HG03520 (cell line): ENCODE measurements around the gene VNN1.
A peak's percentile ranks its signal among the peaks of the same experiment; 100 is the strongest.

Experiments used
- ATAC-seq: cut with Tn5 transposase; IDR thresholded peaks from one replicate; pipeline ENCODE4 v1.9.1; 2021; ENCODE audit warnings: mild to moderate bottlenecking, moderate library complexity; ENCODE audit not compliant: unreplicated experiment

Gene VNN1, protein sequence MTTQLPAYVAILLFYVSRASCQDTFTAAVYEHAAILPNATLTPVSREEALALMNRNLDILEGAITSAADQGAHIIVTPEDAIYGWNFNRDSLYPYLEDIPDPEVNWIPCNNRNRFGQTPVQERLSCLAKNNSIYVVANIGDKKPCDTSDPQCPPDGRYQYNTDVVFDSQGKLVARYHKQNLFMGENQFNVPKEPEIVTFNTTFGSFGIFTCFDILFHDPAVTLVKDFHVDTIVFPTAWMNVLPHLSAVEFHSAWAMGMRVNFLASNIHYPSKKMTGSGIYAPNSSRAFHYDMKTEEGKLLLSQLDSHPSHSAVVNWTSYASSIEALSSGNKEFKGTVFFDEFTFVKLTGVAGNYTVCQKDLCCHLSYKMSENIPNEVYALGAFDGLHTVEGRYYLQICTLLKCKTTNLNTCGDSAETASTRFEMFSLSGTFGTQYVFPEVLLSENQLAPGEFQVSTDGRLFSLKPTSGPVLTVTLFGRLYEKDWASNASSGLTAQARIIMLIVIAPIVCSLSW

DNA sequence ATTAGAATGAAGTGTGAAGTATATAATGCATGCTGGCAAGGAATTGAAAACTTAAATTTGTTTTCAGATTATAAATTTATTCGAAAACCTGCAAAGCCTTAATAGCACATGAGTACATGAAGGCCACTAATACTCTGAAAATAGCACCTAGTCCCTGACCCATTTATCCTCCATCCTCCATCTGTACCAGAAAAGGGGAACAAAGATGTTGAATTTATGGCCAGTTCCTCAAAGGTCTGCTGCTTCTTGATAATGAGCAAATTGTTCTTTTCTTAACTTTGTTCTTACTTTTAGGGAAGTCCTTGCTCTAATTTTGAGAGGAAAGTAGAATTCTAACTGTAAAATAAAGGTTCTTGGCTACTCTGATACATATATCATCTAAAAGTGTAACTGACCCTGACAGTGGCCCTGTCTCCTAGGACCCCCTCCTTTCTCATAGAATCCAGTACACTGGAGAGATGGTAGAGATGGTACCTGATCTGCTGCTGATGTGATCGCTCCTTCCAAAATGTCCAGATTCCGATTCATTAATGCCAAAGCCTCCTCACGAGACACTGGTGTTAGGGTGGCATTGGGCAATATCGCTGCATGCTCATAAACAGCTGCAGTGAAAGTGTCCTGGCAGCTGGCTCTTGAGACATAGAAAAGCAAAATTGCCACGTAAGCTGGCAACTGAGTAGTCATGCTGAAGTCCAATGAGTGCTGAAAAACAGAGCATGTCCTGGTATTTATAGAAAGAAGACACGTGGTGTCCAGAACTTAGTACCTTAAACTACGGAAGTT is at the start of gene VNN1:
VNN1 (minus strand) TSS at position 704 of the 783 bp plus-strand sequence; CDS start at position 684, 20 bp downstream.
- no peak for ATAC-seq

DNA sequence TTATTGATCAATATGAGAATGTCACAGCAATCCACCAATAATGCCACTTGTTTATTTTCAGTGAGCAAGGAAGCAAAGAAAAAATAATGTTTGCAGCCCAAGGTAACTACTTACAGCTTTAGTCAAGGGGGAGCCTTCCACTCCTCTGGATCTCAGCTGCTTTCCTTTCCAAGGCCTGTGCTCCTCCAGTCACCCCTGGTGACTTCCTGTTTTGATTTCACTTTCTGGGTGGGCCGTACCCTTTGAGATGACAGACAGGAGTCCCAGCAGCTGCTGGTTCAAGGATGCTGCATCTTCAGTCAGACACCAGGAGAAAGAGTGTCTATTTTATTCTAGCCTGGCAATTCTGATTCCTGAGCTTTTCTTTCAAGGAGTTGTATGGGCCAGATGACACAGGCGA is 49.4 kb upstream of the VNN1 start:
- ATAC-seq = peak; percentile 87

DNA sequence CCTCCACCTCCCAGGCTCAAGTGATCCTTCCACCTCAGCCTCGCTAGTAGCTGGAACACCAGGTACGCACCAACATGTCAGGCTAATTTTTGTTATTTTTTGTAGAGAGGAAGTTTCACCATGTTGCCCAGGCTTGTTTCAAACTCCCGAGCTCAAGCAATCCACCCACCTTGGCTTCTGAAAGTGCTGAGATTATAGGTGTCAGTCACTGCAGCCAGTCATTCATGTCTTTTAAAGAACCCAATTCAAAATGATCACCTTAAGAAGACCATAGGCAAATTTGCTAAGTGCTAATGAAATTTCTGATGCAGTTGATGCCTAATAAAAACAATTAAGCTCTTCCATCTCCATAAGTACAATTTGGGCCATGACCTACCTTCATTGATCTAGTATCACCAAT is 46.4 kb upstream of the VNN1 start:
- ATAC-seq = peak; percentile 44

DNA sequence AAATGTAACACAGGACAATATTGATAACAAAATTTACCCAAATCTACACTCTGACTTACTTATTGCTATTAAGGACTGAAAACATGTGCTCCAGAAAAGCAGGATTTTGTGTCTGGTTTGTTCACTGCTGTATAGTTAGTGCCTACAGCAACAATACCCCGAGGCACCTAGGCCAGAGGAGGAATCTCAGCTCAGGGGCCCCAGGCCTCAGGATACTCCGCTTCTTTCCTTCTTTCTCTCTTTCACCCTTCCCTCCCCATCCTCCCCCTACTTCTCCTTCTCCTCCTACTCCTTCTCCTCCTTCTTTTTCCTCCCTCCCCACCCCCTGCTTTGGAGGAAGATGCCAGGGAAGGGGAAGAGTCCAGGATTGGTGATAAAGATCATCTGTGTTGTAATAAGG is 44.8 kb upstream of the VNN1 start:
- ATAC-seq = no peak

DNA sequence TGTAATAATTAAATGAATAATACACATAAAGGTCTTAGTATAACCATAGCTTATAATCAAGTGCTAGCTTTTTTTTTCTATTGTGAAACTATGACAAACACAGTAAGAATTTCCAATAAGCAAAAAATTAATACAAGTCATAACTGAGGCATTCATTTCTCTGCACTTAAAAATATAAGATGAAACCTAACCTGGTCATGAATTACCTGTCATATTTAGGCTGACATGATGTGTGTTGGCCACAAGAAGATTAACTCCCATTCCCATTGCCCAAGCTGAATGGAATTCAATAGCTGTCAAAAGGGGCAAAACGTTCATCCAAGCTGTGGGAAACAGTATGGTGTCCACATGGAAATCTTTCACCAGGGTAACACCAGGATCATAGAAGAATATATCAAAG is 38.4 kb upstream of the VNN1 start:
- no peak for ATAC-seq

DNA sequence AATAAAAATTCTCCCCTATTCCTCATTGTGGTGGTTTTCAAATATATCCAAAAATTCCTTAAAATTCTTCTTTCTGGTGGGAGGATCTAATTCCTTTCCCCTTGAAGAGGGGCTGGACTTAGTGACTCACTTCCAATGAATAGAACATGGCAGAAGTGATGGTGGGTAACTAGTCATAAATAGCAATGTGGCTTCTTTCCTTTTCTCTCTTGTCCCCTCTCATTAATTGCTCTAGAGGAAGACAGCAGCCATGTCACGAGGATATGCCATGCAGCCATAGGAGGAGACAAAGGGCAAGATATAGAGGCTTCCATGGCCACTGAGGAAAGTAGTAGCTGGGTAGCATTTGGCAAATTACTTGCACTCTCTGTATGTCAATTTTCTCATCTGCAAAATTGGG is 38.0 kb upstream of the VNN1 start:
- ATAC-seq = no peak

DNA sequence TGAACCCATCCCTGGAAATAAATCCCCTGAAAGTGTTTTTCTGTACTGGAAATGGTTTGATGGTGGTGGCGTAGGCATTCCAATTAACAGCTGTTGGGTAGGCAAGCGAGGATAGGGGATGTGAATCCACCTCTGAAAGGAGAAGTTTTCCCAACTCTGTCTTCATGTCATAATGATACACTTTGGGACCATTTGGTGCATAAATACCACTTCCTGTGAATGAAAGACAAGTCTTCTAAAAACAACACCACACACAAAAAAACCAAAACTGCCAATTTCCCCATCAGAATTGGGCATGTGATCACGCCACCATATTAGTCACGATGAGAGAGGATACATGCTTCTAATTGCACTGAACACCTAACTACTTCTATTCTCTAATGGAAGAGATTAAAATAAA is 37.5 kb upstream of the VNN1 start:
- ATAC-seq = no peak

DNA sequence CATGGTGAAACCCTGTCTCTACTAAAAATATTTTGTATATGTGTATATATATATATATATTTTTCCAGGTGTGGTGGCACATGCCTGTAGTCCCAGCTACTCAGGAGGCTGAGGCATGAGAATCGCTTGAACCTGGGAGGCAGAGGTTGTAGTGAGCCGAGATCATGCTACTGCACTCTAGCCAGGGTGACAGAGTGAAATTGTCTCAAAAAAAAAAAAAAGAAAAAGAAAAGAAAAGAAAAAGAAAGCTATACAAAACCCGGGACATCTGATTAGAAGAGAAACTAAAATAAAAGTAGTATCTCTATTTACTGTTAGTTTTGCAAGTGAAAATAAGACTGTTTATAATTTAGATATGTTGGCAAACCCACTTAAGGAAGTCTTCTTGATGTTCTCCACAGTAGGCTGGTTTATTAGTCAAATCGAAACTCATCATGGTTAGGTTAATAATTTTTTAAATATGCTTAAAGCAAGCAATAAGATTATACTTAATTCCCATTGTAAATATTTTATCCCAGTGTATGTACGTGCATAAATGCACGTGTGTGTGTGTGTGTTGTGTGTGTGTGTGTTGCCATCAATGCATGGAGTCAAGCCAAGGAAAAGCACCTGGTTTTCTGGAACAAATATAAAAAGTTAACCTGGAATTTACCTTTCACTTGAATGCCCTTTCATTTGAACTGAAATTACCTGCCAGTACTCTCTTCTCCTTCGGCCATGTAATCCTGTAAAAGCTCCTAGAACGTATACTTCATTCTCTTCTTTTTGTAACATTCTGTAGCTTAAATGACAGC is 36.8 kb upstream of the VNN1 start:
- peak; percentile 81 for ATAC-seq

DNA sequence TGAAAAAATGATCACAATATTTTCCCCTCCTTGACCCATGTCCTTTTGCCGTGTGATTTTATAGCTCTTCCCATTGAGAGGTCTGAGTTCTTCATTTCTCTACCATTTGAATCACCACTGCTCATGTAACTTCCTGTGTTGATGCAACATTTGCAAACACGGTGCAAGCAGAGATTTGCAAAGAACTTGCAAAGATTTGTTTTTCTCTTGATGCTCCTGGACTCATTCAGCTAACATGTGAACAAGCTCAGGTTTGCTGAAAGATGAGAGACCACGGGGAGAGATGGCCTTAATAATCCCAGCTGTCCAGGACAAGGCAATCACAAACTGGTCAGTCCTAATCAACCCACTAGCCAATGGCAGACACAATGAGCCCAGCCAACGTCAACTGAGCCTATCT is 35.3 kb upstream of the VNN1 start:
- no peak for ATAC-seq

DNA sequence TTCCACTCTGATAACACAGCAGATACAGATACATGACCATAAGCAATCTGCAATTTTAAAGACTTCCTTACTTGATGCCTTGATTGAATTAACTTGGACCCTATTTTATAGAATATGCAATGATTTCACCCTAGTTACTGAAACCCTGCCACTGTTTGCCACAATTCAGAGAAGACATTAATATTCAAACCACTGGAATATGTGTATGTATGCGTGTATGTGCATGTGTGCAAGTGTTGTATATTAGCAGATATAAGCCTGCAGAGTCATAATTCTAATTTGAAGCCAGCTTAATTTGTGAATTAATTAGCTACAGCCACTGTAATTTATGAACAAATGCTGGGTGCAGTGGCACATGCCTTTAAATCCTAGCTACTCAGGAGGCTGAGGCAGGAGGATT is 34.6 kb upstream of the VNN1 start:
- ATAC-seq = no peak

DNA sequence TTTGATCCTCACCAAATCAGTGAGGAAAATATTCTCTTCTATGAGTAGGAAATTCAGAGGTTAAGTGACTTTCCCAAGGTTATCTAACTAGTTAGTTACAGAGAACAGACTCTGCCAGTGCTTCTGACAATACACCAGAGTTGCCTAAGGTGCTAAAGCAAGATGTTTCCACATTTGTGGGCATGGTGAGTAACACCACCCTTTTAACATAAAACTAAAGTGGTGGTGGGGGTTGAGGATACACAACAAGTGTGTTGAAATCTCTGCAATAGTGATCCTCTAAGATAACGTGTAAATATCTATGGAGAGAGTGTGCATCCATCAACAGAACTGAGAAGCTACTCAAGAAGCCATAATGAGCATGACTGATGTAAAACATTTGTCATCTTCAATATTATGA is 32.2 kb upstream of the VNN1 start:
- ATAC-seq = no peak

DNA sequence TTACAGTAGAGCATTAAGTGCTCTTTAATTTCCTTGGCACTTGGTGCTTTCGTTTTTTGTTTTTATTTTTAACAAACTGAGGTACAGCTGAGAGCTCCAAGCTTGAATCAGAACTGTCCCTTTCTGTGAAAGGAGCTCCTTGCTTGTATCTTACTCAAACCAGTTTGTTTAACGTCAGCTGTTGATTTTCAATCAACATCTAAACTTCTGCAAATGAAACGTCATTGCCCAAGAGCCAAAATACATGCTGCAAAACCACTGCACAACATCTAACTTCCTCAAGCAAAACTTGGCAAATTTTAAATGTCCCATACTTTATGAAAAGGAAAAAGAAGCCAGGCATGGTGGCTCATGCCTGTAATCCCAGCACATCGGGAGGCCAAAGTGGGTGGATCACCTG is 28.6 kb upstream of the VNN1 start:
- no peak for ATAC-seq

DNA sequence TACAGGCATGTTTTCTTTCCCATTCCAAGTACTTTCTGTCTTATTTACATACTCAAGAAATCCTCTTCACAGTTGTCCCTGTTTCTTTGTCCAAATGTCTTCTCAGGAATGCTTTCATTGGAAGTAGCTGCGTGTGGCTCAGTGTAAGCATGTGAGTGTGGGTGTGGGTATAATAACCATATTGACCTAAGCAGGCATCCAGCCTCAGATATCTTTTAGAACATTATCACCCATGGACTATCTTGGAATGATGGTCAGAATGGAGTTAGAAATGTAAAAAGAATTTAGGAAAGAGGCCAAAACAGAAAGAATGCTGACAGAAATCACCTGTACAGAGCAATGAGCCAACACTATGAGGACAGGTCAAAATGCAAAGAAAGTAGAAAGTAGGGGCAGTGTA is 27.4 kb upstream of the VNN1 start:
- no peak for ATAC-seq

DNA sequence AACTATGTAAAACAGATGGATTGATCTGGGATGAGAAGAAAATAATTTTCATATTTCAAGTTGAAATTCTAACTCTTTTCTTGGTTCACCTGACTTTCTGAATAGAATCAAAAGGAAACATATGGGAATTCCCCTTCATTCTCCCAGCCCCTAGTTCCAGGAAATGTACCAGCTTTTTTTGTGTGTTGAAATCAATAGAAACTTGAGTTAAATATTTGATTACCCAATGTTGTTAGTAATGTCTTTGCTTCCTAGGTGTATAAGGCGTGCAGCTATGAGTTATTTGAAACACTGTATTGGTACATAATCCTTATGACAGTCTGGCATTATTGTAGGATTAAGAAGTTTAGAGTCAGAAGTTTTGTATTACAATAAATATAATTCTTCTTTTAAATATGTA is 22.4 kb upstream of the VNN1 start:
- ATAC-seq = no peak

DNA sequence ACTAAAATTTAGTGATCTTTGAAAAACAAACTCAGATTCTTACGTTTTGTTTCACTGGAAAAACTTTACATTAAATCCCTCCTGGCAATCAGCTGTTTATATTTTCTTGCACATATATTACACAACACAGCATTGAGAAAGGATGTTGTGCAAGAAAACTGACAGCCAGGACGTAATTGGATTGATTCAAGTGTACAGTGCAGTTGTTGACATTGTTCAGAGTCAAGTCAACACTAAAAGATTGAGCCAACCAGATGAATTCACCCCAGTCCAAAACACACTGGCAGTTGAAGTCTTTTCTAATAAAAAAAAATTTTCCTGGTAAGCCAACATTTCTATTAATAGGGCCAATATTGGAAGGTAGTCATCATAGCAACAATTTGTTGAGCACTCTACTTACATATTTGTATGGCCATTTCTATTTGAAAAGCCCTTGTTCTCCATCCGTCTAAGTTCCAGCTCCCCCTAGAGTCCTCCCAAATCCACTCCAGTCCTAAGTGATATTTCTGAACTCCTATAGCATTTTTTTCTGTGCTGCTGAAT is 20.9 kb upstream of the VNN1 start:
- ATAC-seq = no peak

DNA sequence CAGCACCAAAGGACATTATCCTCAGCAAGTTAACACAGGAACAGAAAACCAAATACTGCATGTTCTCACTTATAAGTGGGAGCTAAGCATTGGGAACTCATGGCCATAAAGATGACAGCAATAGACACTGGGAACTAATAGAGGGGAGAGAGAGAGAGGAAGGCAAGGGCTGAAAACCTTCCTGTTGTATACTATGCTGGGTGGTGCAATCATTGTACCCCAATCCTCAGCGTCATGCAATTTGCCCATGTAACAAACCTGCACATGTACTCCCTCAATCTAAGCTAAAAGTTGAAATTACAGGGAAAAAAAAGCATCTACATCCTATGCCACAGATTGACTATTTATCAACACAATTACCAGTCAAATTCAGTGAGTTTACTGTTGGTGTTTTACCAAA is 20.0 kb upstream of the VNN1 start:
- ATAC-seq = no peak

DNA sequence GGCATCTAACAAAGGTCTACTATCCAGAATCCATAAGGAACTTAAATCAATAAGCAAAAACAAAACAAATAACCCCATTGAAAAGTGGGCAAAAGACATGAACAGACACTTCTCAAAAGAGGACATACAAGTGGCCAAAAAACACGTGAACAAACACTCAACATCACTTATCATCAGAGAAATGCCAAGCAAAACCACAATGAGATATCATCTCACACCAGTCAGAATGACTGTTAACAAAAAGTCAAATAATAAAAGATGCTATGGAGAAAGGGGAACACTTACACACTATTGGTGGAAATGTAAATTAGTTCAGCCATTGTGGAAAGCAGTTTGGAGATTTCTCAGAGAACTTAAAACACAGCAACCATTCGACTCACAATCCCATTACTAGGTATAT is 19.4 kb upstream of the VNN1 start:
- no peak for ATAC-seq

DNA sequence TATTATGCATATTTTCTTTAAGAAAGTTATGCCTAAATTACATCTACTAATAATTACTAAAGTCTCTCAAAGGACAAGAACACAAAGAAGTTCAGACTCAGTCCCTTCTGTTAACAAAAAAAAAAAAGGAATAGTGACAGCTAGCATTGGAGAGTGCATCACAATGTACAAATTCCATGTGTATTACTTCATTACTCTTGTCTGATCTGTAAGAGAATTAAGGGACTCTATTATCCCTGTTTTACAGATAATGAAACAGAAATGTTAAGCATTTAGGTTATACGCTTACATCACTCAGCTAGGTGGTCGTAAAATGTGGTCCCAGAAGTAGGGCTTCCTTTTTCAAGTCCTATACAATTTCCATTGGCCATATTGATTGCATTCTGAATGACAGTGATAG is 17.2 kb upstream of the VNN1 start:
- ATAC-seq = no peak

DNA sequence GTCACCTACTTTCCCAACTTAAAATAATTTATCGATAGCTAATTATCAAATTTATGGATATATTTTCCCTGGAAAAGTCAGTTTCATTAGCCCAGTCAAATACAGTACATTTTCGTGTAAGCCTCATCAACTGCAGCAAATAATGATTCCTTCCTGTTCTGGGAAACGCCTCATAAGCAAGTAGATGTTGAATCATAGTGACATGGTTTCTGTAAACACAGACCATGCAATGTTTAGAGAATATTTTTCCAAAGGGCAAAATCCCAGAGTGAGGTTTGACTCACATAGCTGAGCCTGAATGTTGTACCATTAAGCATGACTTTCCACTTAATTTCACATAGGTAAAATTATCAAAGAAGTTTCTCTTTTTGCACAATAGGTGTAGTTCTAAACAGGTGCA is 16.7 kb upstream of the VNN1 start:
- no peak for ATAC-seq

DNA sequence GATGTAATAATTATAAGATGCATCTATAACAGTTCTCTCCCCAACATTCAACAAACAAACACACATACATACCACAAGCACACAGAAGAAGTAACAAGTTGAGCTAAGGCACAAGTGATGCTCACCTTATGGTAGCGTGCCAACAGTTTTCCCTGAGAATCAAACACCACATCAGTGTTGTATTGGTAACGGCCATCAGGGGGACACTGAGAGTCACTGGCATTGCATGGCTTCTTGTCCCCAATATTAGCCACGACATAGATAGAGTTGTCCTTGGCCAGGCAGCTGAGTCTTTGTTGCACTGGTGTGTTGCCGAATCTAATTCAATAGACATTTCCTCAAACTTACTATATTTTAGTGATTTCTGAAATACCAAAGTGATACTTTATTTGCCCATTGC is 14.8 kb upstream of the VNN1 start:
- ATAC-seq = no peak

DNA sequence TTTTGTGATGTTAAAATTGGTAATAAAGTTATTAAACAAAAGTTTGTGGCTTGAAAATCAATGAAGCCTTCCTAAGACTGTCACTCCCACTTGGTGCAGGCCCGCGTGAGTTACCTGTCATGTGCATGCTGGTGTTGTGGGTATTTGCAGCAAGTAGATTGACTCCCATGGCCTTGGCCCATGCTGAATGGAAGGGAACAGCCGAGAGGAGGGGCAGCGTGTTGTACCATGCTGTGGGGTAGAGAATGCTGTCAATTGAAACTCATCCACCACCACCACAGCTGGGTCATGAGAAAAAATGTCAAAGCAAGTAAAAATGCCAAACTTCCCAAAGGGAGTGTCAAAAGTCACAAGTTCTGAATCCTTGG is 12.7 kb upstream of the VNN1 start:
- ATAC-seq = no peak
